H1 (cell line): ENCODE results near the gene CHD3. TPM values are rescaled to one million over a fixed set of nuclear protein-coding genes. Genes with fewer than 3 reads are reported as not detected.

Source experiments
- CTCF ChIA-PET: fragments of 300-600 bp; sonication (Branson Sonifier 250); formaldehyde crosslinking; loops from one replicate; lab custom pipeline; 2021; ENCODE audit not compliant: partially characterized antibody; lab: Charles Lee
- POLR2A ChIA-PET: fragments of 300-600 bp; sonication (Branson Sonifier 250); formaldehyde crosslinking; loops from one replicate; lab custom pipeline; 2021; ENCODE audit warnings: inconsistent platforms; ENCODE audit not compliant: partially characterized antibody; lab: Charles Lee
- DNase-seq, 2 experiments: peaks; one replicate each; pipeline versions ENCODE4 v3.0.0 to v3.0.0-alpha.2; 2010 to 2022; ENCODE audit warnings: low spot score in 2 of 2, low read depth in 1 of 2, mixed read lengths in 1 of 2
- FAIRE-seq: peaks from 2 replicates; lab custom pipeline; 2011; peaks lifted over from hg19 to GRCh38; lab: Jason Lieb, UNC
- H2AFZ ChIP-seq: 2 replicates; pipeline ENCODE4 v1.8.1; 2012; ENCODE audit warnings: low read length, inconsistent platforms
- H2AK5ac ChIP-seq: 2 replicates; pipeline ENCODE4 v1.6.1; 2013; ENCODE audit warnings: low read depth, low read length
- H2BK120ac ChIP-seq: replicated peaks from 2 replicates; pipeline ENCODE3; 2013; ENCODE audit warnings: low read depth, low read length, inconsistent platforms
- H2BK12ac ChIP-seq: 2 replicates; pipeline ENCODE4 v1.6.1; 2013; ENCODE audit warnings: low read depth, low read length
- H2BK15ac ChIP-seq: 2 replicates; pipeline ENCODE4 v1.6.1; 2013; ENCODE audit warnings: low read length
- H2BK20ac ChIP-seq: 2 replicates; pipeline ENCODE4 v1.6.1; 2013; ENCODE audit warnings: low read length
- H2BK5ac ChIP-seq: 2 replicates; pipeline ENCODE4 v1.6.1; 2013; ENCODE audit warnings: low read depth, low read length
- H3K14ac ChIP-seq: 2 replicates; pipeline ENCODE4 v1.6.1; 2013; ENCODE audit warnings: inconsistent platforms; ENCODE audit not compliant: insufficient read length
- H3K18ac ChIP-seq: 2 replicates; pipeline ENCODE4 v1.6.1; 2013; ENCODE audit warnings: low read length; ENCODE audit errors: extremely low read depth
- H3K23ac ChIP-seq: 2 replicates; pipeline ENCODE4 v1.6.1; 2013; ENCODE audit warnings: inconsistent platforms; ENCODE audit not compliant: insufficient read length
- H3K23me2 ChIP-seq: 2 replicates; pipeline ENCODE4 v1.6.1; 2013; ENCODE audit warnings: low read depth, low read length
- H3K27ac ChIP-seq: 2 replicates; pipeline ENCODE4 v1.6.1; 2011; ENCODE audit warnings: low read depth, low read length, inconsistent platforms
- H3K27me3 ChIP-seq, 4 experiments: replicated peaks in 1 of 4; 1 replicate in 1 of 4; 2 replicates in 3 of 4; pipeline versions ENCODE4 v1.6.1 to v1.8.1; 2011 to 2013; ENCODE audit warnings: low read length in 3 of 4, mild to moderate bottlenecking in 3 of 4, inconsistent platforms in 2 of 4, mixed read lengths in 2 of 4, moderate library complexity in 1 of 4; ENCODE audit not compliant: control insufficient read depth in 3 of 4, insufficient read depth in 3 of 4; ENCODE audit errors: extremely low read depth in 1 of 4
- H3K36me3 ChIP-seq, 4 experiments: 2 replicates each; pipeline versions ENCODE4 v1.6.1 to v1.8.1; 2011 to 2013; ENCODE audit warnings: mild to moderate bottlenecking in 4 of 4, low read length in 3 of 4, moderate library complexity in 2 of 4, control low read depth in 1 of 4, inconsistent platforms in 1 of 4; ENCODE audit not compliant: insufficient read depth in 4 of 4, control insufficient read depth in 2 of 4
- H3K4ac ChIP-seq: replicated peaks from 2 replicates; pipeline ENCODE3; 2013; ENCODE audit warnings: low read length, low read depth, mixed read lengths, inconsistent platforms; ENCODE audit not compliant: insufficient read length
- H3K4me1 ChIP-seq, 4 experiments: replicated peaks in 1 of 4; 1 replicate in 1 of 4; 2 replicates in 3 of 4; pipeline versions ENCODE4 v1.6.1 to v1.8.1; 2011 to 2013; ENCODE audit warnings: low read length in 3 of 4, inconsistent platforms in 2 of 4, mixed read lengths in 1 of 4; ENCODE audit not compliant: insufficient read depth in 4 of 4, control insufficient read depth in 3 of 4
- H3K4me2 ChIP-seq, 2 experiments: 2 replicates each; pipeline versions ENCODE4 v1.6.1 to v1.8.1; 2011 to 2013; ENCODE audit warnings: low read depth in 2 of 2, low read length in 2 of 2, control low read depth in 1 of 2, inconsistent platforms in 1 of 2, mild to moderate bottlenecking in 1 of 2; ENCODE audit not compliant: insufficient read depth in 1 of 2
- H3K4me3 ChIP-seq, 4 experiments: fragments of 200-600, 300-600 bp in 1 of 4; sonication (generic), shearing (Covaris generic), sonication (Bioruptor Twin) in 1 of 4; 2 replicates each; pipeline versions ENCODE4 v1.5.1 to v1.8.1; 2011 to 2016; ENCODE audit warnings: low read length in 4 of 4, low read depth in 3 of 4, control low read depth in 2 of 4, inconsistent platforms in 2 of 4, mild to moderate bottlenecking in 2 of 4, mixed read lengths in 1 of 4, moderate library complexity in 1 of 4; ENCODE audit not compliant: insufficient read depth in 2 of 4; ENCODE audit errors: extremely low read depth in 1 of 4
- H3K56ac ChIP-seq: replicated peaks from 2 replicates; pipeline ENCODE3; 2013; ENCODE audit warnings: low read depth, mild to moderate bottlenecking, mixed read lengths, low read length, inconsistent platforms; ENCODE audit not compliant: insufficient read length
- H3K79me1 ChIP-seq: 2 replicates; pipeline ENCODE4 v1.6.1; 2013; ENCODE audit warnings: low read depth, low read length, control low read depth
- H3K79me2 ChIP-seq, 2 experiments: 2 replicates each; pipeline versions ENCODE4 v1.6.1 to v1.8.1; 2012 to 2013; ENCODE audit warnings: low read length in 2 of 2, mild to moderate bottlenecking in 2 of 2, inconsistent platforms in 1 of 2; ENCODE audit not compliant: insufficient read depth in 2 of 2, control insufficient read depth in 1 of 2
- H3K9ac ChIP-seq, 4 experiments: replicated peaks in 1 of 4; 1 replicate in 1 of 4; 2 replicates in 3 of 4; pipeline versions ENCODE4 v1.6.1 to v1.8.1; 2011 to 2013; ENCODE audit warnings: low read depth in 3 of 4, low read length in 3 of 4, control low read depth in 2 of 4, mild to moderate bottlenecking in 2 of 4, moderate library complexity in 2 of 4, inconsistent platforms in 1 of 4; ENCODE audit errors: extremely low read depth in 1 of 4
- H3K9me3 ChIP-seq, 2 experiments: 2 replicates each; pipeline versions ENCODE4 v1.6.1 to v1.8.1; 2012 to 2013; ENCODE audit warnings: mild to moderate bottlenecking in 2 of 2, moderate library complexity in 2 of 2, control low read depth in 1 of 2, inconsistent platforms in 1 of 2, low read depth in 1 of 2, low read length in 1 of 2, mixed read lengths in 1 of 2; ENCODE audit not compliant: insufficient read depth in 2 of 2
- H4K20me1 ChIP-seq, 2 experiments: replicated peaks in 1 of 2; 2 replicates each; pipeline versions ENCODE3 to v1.8.1; 2011 to 2013; ENCODE audit warnings: inconsistent platforms in 2 of 2, low read length in 2 of 2, mild to moderate bottlenecking in 1 of 2; ENCODE audit not compliant: insufficient read depth in 2 of 2, control insufficient read depth in 1 of 2
- H4K5ac ChIP-seq: 2 replicates; pipeline ENCODE4 v1.6.1; 2013; ENCODE audit warnings: low read length, low read depth, mixed read lengths, inconsistent platforms; ENCODE audit not compliant: insufficient read length
- H4K8ac ChIP-seq: 2 replicates; pipeline ENCODE4 v1.8.0; 2013; ENCODE audit warnings: mild to moderate bottlenecking, moderate library complexity, low read length, inconsistent platforms; ENCODE audit not compliant: insufficient read depth; ENCODE audit errors: extremely low read depth
- H4K91ac ChIP-seq: replicated peaks from 2 replicates; pipeline ENCODE3; 2013; ENCODE audit warnings: low read length, mixed read lengths, inconsistent platforms; ENCODE audit not compliant: insufficient read length
- CBX5 ChIP-seq: fragments of 300-800, 300-1000 bp; sonication (generic); IDR thresholded peaks from 2 replicates; pipeline ENCODE4 v1.7.1; 2016; ENCODE audit warnings: antibody characterized with exemption, low read length, low read depth
- CTCF ChIP-seq, 3 experiments: IDR thresholded peaks; 1 replicate in 2 of 3; 2 replicates in 1 of 3; pipeline versions ENCODE4 v1.5.1 to v1.6.1; 2011; ENCODE audit warnings: low read length in 3 of 3, mild to moderate bottlenecking in 3 of 3, inconsistent platforms in 2 of 3, low read depth in 1 of 3, moderate library complexity in 1 of 3; ENCODE audit not compliant: insufficient read depth in 1 of 3; ENCODE audit errors: control extremely low read depth in 1 of 3
- GTF2F1 ChIP-seq: IDR thresholded peaks from 2 replicates; pipeline ENCODE4 v1.6.1; 2012; ENCODE audit warnings: low read depth, low read length, improper control_type of control experiment, borderline replicate concordance
- MAFK ChIP-seq: IDR thresholded peaks from 2 replicates; pipeline ENCODE4 v1.6.1; 2012; ENCODE audit warnings: low read depth, mild to moderate bottlenecking, improper control_type of control experiment, low read length
- NANOG ChIP-seq: IDR thresholded peaks from 2 replicates; pipeline ENCODE4 v1.6.1; 2011; ENCODE audit warnings: low read length, low read depth, mild to moderate bottlenecking, inconsistent platforms; ENCODE audit not compliant: insufficient read depth, poor library complexity, severe bottlenecking
- SIRT6 ChIP-seq: IDR thresholded peaks from one replicate; pipeline ENCODE4 v1.7.1; 2012; ENCODE audit warnings: low read length, inconsistent platforms
- TAF7 ChIP-seq: optimal IDR thresholded peaks from 2 replicates; pipeline ENCODE3; 2011; ENCODE audit warnings: low read depth, mild to moderate bottlenecking, inconsistent platforms, low read length, moderate library complexity, borderline replicate concordance
- WGBS, 2 experiments: shearing (Covaris generic) in 1 of 2; methylation state at CpG; one replicate each; pipeline versions ENCODE4 v1.1.6 to v1.1.7; 2013 to 2015; ENCODE audit warnings: low lambda C conversion rate in 2 of 2, mixed read lengths in 2 of 2, inconsistent platforms in 1 of 2, low coverage in 1 of 2, missing lambda C conversion rate in 1 of 2; ENCODE audit not compliant: insufficient replicate concordance in 2 of 2, insufficient coverage in 1 of 2, insufficient read length in 1 of 2; ENCODE audit errors: extremely low coverage in 1 of 2, missing lambda C conversion rate in 1 of 2; 5-methylcytosine and 5-hydroxymethylcytosine counted together
- polyA plus RNA-seq, 7 experiments: library from polyadenylated mRNA; depleted of rRNA in 3 of 7; stranded (reverse) in 5 of 7; unstranded in 2 of 7; fragments of >200 nt in 5 of 7; fragments of 200-250 nt in 2 of 7; gene quantifications; 1 replicate in 5 of 7; 2 replicates in 1 of 7; 4 replicates in 1 of 7; pipeline versions ENCODE4 v1.2.1 to v1.2.3, GENCODE V29; 2011 to 2013; ENCODE audit warnings: missing spikeins in 2 of 7, mixed read lengths in 2 of 7
- total RNA-seq: library from RNA; stranded (reverse); fragmentation: NEBNext Ultra II Directional; extraction: Animal tissue kit (Norgen Biotek cat#: 25700); gene quantifications from 2 replicates; pipeline ENCODE4 v1.2.1, GENCODE V29; 2021
- TF ChIP-seq, protein P1 (sequence below): IDR thresholded peaks from 2 replicates; pipeline ENCODE4 v1.6.1; 2012; ENCODE audit warnings: inconsistent platforms

CHD3 gene
- total and polyA plus RNA-seq, 2 of the 8 experiments (the other 6 are each of a cell fraction or from before 2014, with no cell fraction given) = 12.3 to 12.9 TPM

DNA sequence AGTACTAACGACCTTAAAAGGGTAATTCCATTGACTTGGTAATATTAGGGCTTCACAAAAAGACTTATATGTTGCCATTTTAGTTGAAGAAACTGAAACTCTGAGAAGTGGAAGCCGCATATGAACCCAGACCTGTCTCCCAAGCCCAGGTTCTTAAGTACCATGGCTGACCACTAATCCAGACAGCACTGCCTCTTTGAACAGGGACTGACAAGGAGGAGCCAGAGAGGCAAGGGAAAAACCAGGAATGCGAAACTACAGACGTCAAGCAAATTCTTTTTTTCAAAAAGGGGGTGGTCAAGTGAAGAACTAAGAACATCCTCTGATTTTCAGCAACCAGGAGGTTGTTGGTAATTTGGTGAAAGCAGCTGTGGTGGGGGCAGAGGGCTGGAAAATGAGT, 15.5 kb upstream of the CHD3 start:
- Histone ChIP-seq H2BK5ac (no peak overlapping the region), H3K4me2 (no peak overlapping the region), H4K5ac (no peak overlapping the region), H3K4ac (no peak overlapping the region), H2AFZ (no peak overlapping the region), H3K79me2 (no peaks in the 10 kb centered on the region), H3K18ac (no peak overlapping the region), H4K91ac (no peak overlapping the region), H4K20me1 (no peaks in the 10 kb centered on the region), H3K79me1 (no peaks in the 10 kb centered on the region), H2BK120ac (no peak overlapping the region), H4K8ac (no peak overlapping the region), H3K9ac (no peak overlapping the region; a peak in 1 of 7 replicates), H3K4me3 (no peak overlapping the region), H3K4me1 (no peaks in the 10 kb centered on the region), H2BK12ac (no peak overlapping the region), H3K27ac (no peak overlapping the region), H2BK15ac (no peak overlapping the region), H3K9me3 (no peaks in the 10 kb centered on the region), H3K27me3 (no peaks in the 10 kb centered on the region), H3K23ac (no peak overlapping the region), H3K23me2 (no peaks in the 10 kb centered on the region), H3K36me3 (no peaks in the 10 kb centered on the region), H3K56ac (no peak overlapping the region), H2AK5ac (no peak overlapping the region), H3K14ac (no peak overlapping the region), H2BK20ac (no peak overlapping the region)
- FAIRE-seq = no peak
- TF ChIP-seq TAF7 (no peak), NANOG (no peak), GTF2F1 (no peak), MAFK (no peak), CBX5 (no peak), SIRT6 (no peak), CTCF (IDR thresholded peaks at IDR 0.05; ENCODE audit: control extremely low read depth in 1 of 3, insufficient read depth in 1 of 3, low read depth in 1 of 3, low read length in 3 of 3) (no peak)
- TF ChIP-seq, protein P1, sequence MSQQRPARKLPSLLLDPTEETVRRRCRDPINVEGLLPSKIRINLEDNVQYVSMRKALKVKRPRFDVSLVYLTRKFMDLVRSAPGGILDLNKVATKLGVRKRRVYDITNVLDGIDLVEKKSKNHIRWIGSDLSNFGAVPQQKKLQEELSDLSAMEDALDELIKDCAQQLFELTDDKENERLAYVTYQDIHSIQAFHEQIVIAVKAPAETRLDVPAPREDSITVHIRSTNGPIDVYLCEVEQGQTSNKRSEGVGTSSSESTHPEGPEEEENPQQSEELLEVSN = no peak
- ChIA-PET CTCF (interaction anchor here (1.2 to 2.7 kb wide), 2 partner anchors 11 to 130 kb away, joined by 3 to 8 read pairs; no protein-coding TSS in a partner anchor), POLR2A (no interaction called here)
- 91% methylated on average over 4 of the region's 4 CpGs; no CpG with 5 or more reads in 1 of the 2 experiments for WGBS, 2 experiments
- DNase-seq = no peak
